ENCODE measurements around the gene TUSC2.

The TUSC2 gene

GRCh38 chr3:50279255-50280016 lies 48.6 kb downstream of the TUSC2 start:
- no peak for DNase-seq (ENCODE audit: low read depth)
- no peak overlapping the region for H3K4me3 ChIP-seq (ENCODE audit: low read depth, low read length)

DNA sequence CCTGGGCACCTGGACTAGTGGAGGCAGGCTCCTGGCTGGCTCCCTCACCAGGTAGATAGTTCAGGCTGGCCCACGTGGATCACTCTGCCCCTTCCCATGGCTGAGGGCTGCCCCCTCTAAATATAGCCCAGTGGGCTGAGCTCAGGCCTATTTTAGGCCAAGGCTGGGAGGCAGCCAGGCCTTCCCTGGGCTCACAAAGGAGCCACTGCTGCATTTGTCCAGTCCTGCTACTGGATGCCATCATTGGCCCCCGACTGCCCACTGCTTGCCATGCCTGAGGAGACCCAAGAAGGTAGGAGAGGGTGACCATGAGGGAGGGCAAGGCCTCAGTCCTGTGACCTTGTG lies 49.2 kb downstream of the TUSC2 start, which contains the start of gene LSMEM2:
TSS of gene LSMEM2 (plus strand) at position 208 of the 345 bp plus-strand sequence. CDS start at position 235, 27 bp downstream.
- DNase-seq (ENCODE audit: low read depth): no peak
- no peak within 1 kb of the TSS for H3K4me3 ChIP-seq (ENCODE audit: low read depth, low read length)

DNA sequence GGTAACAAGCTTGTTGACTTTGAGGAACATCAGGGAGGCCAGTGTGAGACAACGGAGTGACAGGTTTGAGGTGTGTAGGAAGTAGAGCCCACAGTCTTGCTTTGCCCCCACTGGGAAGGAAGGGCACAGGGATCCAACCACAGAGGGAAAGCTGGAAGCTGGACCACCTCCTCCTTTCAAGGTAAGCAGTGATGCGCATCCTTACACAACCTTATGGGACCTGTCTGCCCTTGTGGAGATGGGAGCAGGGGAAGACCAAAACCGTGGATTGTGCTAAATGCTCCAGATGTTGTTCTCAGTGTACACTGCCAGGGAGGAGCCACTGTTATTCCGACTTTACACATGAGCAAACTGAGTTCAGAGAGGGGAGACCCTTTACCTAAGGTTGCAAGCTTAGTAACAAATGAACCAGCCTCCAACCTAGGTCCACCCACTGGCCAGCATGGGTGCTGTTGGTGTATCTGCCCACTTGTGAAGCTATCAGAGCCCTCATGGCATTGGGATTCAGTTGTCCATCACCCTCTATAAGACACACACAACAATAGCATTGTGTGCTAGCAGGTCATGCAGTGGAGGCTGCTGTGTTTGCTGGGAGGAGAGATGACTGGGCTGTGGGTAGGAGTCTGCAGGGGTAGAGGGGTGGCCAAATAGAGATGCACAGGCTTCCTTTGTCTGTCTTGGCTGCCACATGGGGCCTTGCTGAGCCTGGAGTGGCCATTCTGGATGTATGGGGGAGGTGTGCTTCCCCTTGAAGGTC lies 49.7 kb downstream of the TUSC2 start:
- DNase-seq (ENCODE audit: low read depth): no peak
- no peak overlapping the region for H3K4me3 ChIP-seq (ENCODE audit: low read depth, low read length)

DNA sequence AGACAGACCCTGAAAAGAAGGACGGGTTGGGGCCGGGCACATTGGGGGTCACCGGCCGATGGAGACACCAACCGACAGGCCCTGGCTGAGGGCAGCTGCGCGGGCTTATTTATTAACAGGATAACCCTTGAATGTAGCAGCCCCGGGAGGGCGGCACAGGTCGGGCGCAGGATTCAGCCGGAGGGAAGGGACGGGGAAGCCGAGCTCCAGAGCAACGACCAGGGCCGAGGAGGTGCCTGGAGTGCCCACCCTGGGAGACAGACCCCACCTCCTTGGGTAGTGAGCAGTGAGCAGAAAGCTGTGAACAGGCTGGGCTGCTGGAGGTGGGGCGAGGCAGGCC lies 51.3 kb downstream of the TUSC2 start:
- DNase-seq (ENCODE audit: low read depth): no peak
- H3K4me3 ChIP-seq (ENCODE audit: low read depth, low read length): no peak overlapping the region

GRCh38 chr3:50275996-50276761 lies 51.8 kb downstream of the TUSC2 start:
- no peak overlapping the region for H3K4me3 ChIP-seq (ENCODE audit: low read depth, low read length)
- no peak for DNase-seq (ENCODE audit: low read depth)

- DNase-seq (ENCODE audit: low read depth): no peak
- H3K4me3 ChIP-seq (ENCODE audit: low read depth, low read length): no peak overlapping the region
Measured at GRCh38 chr3:50275141-50275995, 52.7 kb downstream of the TUSC2 start.

All from skeletal muscle cell (primary cell).